Activated naive CD4-positive, alpha-beta T cell treated with anti-CD3 and anti-CD28 coated beads for 36 hours (primary cell): ENCODE measurements around the gene PLCB1. TPM values are rescaled to one million over a fixed set of nuclear protein-coding genes. Genes with fewer than 3 reads are reported as not detected.

ENCODE experiments used
- CTCF ChIA-PET: fragments of 350-600 bp; sonication (Branson Sonifier 250); formaldehyde crosslinking; loops from one replicate; lab custom pipeline; 2021; ENCODE audit warnings: antibody characterized with exemption; lab: Charles Lee
- DNase-seq: peaks from one replicate; pipeline ENCODE4 v3.0.0-alpha.2; 2020
- H3K27ac Mint-ChIP-seq: one replicate; pipeline ENCODE4 v1.8.0; 2021; ENCODE audit warnings: mild to moderate bottlenecking, mixed read lengths
- H3K27me3 Mint-ChIP-seq: one replicate; pipeline ENCODE4 v1.8.0; 2021; ENCODE audit warnings: low read depth, mixed read lengths
- H3K36me3 Mint-ChIP-seq: one replicate; pipeline ENCODE4 v1.8.0; 2021; ENCODE audit warnings: low read depth, mixed read lengths
- H3K4me1 Mint-ChIP-seq: one replicate; pipeline ENCODE4 v1.8.0; 2021; ENCODE audit warnings: low read depth, mixed read lengths
- H3K4me3 Mint-ChIP-seq: one replicate; pipeline ENCODE4 v1.8.0; 2021; ENCODE audit warnings: mild to moderate bottlenecking, moderate library complexity, mixed read lengths
- H3K9me3 Mint-ChIP-seq: one replicate; pipeline ENCODE4 v1.8.0; 2021; ENCODE audit warnings: mixed read lengths
- intact Hi-C: fragments of 100-400 bp; cut with micrococcal nuclease; formaldehyde crosslinking; loops from one replicate; pipeline ENCODE4 v1.15.1; 2023
- total RNA-seq, 2 experiments: library from RNA; stranded (reverse); gene quantifications; one replicate each; pipeline ENCODE4 v1.2.3, GENCODE V29; 2021

The PLCB1 gene
- total RNA-seq, 2 experiments from 2014 or later = 1.2 TPM

DNA sequence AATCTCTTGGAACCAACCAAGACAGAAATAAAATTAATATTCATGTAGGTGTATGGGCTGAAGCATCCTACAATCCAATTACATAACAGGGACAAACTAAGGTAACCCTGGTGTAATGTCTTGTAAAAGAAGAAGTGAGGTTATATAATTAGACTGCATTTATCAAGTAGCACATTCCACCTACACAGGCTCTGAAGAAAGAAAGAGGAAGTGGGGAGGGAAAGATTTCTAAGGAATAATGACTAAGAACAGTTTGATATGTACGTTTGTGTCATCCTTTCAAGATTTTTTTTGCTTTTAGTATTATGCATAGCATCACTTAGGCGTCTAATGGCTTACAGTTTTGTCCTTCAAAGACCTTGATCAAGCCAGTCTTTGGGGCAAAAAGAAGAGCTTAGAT lies 139.7 kb downstream of the PLCB1 start:
- H3K4me3 Mint-ChIP-seq = no peak overlapping the region
- H3K27me3 Mint-ChIP-seq = peaks cover 13% of the 10 kb centered on the region
- DNase-seq = no peak
- CTCF ChIA-PET = interaction anchor here (0.7 to 0.9 kb wide), 2 partner anchors 117 to 228 kb away, joined by 3 read pairs; no protein-coding TSS in a partner anchor
- peaks cover 2% of the 10 kb centered on the region for H3K36me3 Mint-ChIP-seq
- intact Hi-C loops = no loop called here
- H3K9me3 Mint-ChIP-seq = no peaks in the 10 kb centered on the region
- no peak overlapping the region for H3K27ac Mint-ChIP-seq
- no peaks in the 10 kb centered on the region for H3K4me1 Mint-ChIP-seq

DNA sequence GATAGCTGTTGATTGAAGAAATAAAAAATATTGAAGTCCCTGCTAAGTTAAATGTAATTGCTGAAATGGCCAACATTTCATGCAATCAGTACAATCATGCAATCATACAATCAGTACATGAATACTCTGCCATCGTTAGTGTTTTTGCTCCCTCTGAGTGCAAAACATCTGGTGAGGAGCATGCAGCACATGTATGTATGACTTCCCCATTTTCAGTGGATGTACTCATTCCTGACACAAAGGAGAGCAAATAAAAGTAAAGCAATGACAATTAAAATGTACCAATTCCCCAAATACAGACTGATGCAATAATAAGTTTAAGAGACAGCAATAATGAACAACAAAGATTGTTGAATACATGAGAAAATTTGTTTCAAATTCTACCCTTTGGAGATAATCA lies 140.7 kb downstream of the PLCB1 start:
- Mint-ChIP-seq H3K9me3 (no peaks in the 10 kb centered on the region), H3K27me3 (peaks cover 13% of the 10 kb centered on the region), H3K27ac (no peak overlapping the region), H3K4me1 (no peaks in the 10 kb centered on the region), H3K36me3 (peaks cover 2% of the 10 kb centered on the region), H3K4me3 (no peak overlapping the region)
- CTCF ChIA-PET = interaction anchor here (0.5 to 0.7 kb wide), 2 partner anchors 11 to 15 kb away, joined by 3 to 4 read pairs; no protein-coding TSS in a partner anchor
- DNase-seq = no peak
- intact Hi-C loops = no loop called here

DNA sequence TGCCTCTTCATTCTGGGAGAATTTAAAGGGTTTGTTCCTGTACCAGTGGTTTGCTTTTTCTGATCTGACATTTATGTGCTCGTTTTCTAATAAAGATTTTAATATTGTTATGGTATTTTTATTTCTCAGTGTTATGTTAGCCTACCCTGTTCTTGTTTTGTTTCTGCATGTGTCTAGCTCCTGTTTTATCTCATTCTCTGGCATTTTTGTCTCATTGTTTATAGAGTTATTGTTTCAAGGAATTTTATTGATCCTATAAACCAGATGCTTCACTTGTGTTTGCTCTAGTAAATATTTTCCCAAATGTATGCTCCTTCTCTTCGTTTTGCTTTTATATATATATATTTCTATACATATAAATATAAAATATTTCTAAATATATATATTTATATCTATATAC lies 152.8 kb downstream of the PLCB1 start:
- Mint-ChIP-seq H3K4me1 (no peaks in the 10 kb centered on the region), H3K27ac (no peak overlapping the region), H3K4me3 (no peak overlapping the region), H3K9me3 (no peaks in the 10 kb centered on the region), H3K36me3 (no peaks in the 10 kb centered on the region), H3K27me3 (no peaks in the 10 kb centered on the region)
- intact Hi-C loops = no loop called here
- no peak for DNase-seq
- CTCF ChIA-PET = no interaction called here

DNA sequence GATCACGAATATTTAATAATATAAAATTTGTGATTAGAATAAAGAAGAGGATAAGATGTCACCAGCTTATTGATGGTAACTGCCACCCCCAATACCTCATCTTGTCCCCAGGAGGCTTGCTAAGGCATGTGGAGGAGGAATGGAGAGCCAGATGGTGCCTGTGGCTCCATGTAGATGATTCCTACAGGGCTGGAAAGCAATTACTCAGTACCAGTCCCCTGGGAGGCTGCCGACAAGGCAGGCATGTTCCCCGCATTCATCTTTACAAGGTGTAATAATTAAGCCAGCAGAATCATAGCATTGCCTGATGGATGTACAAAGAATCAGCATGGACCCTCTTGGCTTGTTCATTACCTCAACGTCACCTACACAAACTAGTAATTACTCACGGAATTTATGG lies 155.3 kb downstream of the PLCB1 start:
- Mint-ChIP-seq H3K9me3 (no peaks in the 10 kb centered on the region), H3K4me1 (no peaks in the 10 kb centered on the region), H3K27ac (no peak overlapping the region), H3K36me3 (no peaks in the 10 kb centered on the region), H3K4me3 (no peak overlapping the region), H3K27me3 (no peaks in the 10 kb centered on the region)
- DNase-seq = no peak
- intact Hi-C loops = no loop called here
- CTCF ChIA-PET = interaction anchor here (0.6 to 0.8 kb wide), 3 partner anchors 15 to 244 kb away, joined by 3 read pairs; no protein-coding TSS in a partner anchor

DNA sequence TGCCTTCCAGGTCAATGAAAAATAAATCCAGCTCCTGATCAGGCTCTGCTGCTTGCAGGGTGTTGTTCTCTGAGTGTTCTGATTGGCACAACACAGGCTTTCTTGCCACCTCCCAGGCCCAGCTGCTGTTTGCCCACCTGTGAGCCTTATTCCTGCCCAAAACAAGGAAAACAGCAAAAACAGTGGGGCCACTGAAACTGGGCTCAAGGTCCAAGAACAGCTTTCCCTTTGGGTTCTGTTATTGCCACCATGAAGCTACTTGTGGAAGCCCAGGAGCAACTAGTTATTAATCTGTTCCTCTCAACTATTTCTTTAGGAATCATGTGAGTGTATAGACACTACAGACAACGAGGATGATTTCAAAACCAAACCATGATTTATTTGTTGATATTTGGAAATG lies 159.1 kb downstream of the PLCB1 start:
- Mint-ChIP-seq H3K4me1 (no peaks in the 10 kb centered on the region), H3K27me3 (no peaks in the 10 kb centered on the region), H3K36me3 (no peaks in the 10 kb centered on the region), H3K4me3 (no peak overlapping the region), H3K9me3 (no peaks in the 10 kb centered on the region), H3K27ac (no peak overlapping the region)
- CTCF ChIA-PET = interaction anchor here (0.7 kb wide), 1 partner anchor 22 kb away, joined by 3 read pairs; no protein-coding TSS in a partner anchor
- no peak for DNase-seq
- intact Hi-C loops = no loop called here

DNA sequence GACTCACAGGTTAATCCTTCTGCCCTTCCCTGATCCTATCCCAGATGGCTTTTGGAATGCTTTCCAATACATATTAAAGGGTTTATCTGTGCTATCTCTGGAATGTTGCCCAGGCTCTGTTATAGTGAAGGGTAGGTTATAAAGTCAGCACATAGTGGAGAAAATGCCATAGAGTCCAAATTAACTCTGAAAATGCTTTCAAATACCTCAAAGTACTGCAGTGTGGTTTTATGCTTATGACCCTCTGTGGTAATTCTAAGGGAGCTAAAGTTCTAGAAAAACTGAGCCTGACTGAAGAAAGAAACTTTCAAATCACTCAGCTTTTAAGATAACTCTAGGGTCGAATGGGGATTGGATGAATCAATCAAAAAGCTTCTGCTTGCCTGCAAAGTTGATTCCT lies 159.8 kb downstream of the PLCB1 start:
- CTCF ChIA-PET = interaction anchor here (1.0 kb wide), 2 partner anchors 154 to 165 kb away, joined by 3 read pairs; no protein-coding TSS in a partner anchor
- no peak overlapping the region for H3K27ac Mint-ChIP-seq
- H3K9me3 Mint-ChIP-seq = no peaks in the 10 kb centered on the region
- no peaks in the 10 kb centered on the region for H3K4me1 Mint-ChIP-seq
- H3K4me3 Mint-ChIP-seq = no peak overlapping the region
- intact Hi-C loops = no loop called here
- peaks cover 4% of the 10 kb centered on the region for H3K27me3 Mint-ChIP-seq
- DNase-seq = no peak
- no peaks in the 10 kb centered on the region for H3K36me3 Mint-ChIP-seq

DNA sequence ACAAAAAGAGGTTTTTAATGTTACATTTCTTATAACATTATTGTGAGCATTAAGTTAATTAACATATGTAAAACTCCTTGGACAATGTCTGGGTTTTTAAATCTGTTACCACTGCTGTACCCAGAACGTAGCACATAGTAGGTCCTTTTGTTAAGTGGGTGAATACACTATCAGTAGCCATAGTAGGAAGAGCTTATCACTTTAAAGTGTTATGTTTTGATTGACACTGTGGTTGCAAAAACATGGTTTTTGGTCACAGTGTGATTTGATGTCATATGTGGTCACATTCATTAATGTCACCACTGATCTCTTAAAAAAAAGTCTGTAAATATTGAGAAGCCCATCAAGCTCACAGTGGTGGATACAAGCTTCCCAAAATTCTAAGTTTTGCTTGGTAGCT lies 160.7 kb downstream of the PLCB1 start:
- Mint-ChIP-seq H3K4me3 (no peak overlapping the region), H3K4me1 (no peaks in the 10 kb centered on the region), H3K36me3 (no peaks in the 10 kb centered on the region), H3K9me3 (no peaks in the 10 kb centered on the region), H3K27ac (no peak overlapping the region), H3K27me3 (peaks cover 4% of the 10 kb centered on the region)
- DNase-seq = no peak
- intact Hi-C loops = no loop called here
- CTCF ChIA-PET = interaction anchor here (0.9 to 1.0 kb wide), 3 partner anchors 11 to 166 kb away, joined by 3 read pairs; no protein-coding TSS in a partner anchor

DNA sequence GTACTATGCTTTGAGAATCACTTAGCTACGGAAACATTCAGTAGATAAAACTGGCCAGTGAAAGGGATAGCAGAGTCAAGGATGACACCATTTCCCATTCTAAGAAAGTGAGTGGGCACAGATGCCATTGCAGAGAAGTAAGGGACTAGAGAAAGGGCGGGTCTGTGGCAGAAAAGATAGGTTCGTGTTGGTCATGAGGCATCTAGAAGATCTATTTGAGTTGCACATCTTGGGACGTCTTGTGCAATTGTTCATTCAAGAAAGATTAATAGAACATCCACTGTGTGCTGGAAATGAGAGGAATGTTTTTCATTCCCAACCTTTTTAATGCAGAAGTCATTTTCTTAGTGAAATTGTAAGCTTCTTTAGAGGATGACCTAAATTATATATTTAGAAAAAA lies 161.7 kb downstream of the PLCB1 start:
- CTCF ChIA-PET = interaction anchor here (0.7 kb wide), 1 partner anchor 13 kb away, joined by 3 read pairs; no protein-coding TSS in a partner anchor
- intact Hi-C loops = no loop called here
- H3K27ac Mint-ChIP-seq = no peak overlapping the region
- no peaks in the 10 kb centered on the region for H3K4me1 Mint-ChIP-seq
- no peaks in the 10 kb centered on the region for H3K36me3 Mint-ChIP-seq
- no peak for DNase-seq
- H3K9me3 Mint-ChIP-seq = no peaks in the 10 kb centered on the region
- peaks cover 4% of the 10 kb centered on the region for H3K27me3 Mint-ChIP-seq
- no peak overlapping the region for H3K4me3 Mint-ChIP-seq

DNA sequence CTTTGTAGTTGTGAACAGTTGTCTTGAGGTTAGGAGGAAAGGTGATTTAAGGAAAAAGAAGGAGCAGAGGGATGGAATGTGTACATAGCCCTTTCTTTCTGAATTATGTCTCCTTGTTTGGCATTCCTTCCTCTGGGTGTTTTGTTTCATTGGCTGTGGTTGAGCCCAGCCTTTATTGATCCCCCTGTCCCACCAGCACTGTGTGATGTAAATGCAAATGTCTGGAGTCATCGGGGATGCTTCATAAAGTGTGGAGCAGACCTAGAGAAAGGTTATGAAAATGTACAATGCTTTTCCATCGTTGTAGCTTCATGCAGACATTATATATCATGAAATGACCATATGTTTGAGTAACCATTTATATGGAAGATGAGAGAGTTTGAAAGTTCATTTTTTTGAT lies 164.5 kb downstream of the PLCB1 start:
- intact Hi-C loops = no loop called here
- Mint-ChIP-seq H3K4me3 (no peak overlapping the region), H3K4me1 (no peaks in the 10 kb centered on the region), H3K36me3 (no peaks in the 10 kb centered on the region), H3K9me3 (no peaks in the 10 kb centered on the region), H3K27ac (no peak overlapping the region), H3K27me3 (peaks cover 4% of the 10 kb centered on the region)
- CTCF ChIA-PET = no interaction called here
- no peak for DNase-seq

DNA sequence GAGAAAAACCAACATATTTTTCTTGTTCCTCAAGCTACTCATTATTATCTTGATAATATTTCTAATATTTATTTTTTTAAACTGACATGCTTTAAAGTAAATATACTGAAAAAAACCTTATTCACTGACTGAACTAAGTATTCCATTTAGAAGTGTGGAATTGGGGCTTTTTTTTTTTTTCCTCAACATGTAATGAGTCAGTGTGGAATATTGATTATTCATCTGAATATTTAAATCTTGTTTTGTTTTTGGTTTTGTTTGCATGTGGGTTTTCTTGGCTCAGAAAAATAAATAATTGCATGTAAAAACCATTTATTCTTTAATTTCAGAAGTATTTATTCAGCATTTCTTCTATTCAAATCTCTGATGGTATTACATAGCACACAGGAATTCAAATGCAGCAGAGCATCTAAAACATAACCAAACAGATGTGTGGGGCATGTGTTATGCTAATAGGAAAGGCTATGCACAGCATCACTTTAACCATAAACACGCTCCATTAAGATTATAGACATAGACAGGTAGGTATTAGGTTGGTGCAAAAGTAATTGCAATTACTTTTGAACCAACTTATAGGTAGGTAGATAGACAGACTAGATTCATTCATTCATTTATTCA lies 166.5 kb downstream of the PLCB1 start:
- Mint-ChIP-seq H3K36me3 (no peaks in the 10 kb centered on the region), H3K27me3 (peaks cover 4% of the 10 kb centered on the region), H3K4me3 (no peak overlapping the region), H3K27ac (no peak overlapping the region), H3K9me3 (no peaks in the 10 kb centered on the region), H3K4me1 (no peaks in the 10 kb centered on the region)
- no peak for DNase-seq
- CTCF ChIA-PET = interaction anchor here (0.6 kb wide), 1 partner anchor 916 kb away, joined by 5 read pairs; no protein-coding TSS in a partner anchor
- intact Hi-C loops = no loop called here

DNA sequence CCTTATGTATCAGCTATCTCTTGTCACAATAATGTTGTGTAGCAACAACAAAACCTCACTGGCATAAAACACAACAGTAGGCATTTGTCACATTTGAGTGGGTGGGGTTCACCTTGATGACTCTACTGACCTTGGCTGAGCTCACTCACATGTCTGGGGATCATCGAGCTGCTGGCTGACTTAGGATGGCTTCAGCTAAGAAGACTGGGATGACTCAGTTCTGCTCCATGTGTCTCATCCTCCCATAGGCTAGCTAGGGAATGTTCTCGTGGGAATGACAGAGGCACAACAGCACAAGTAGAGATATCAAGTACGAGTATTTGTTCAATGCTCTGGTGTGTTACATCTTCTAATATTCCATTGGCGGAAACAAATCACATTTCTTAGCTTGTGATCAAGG lies 167.9 kb downstream of the PLCB1 start:
- intact Hi-C loops = loop anchor here (10.0 kb wide), 1 partner anchor 365 kb away; no protein-coding TSS in a partner anchor

DNA sequence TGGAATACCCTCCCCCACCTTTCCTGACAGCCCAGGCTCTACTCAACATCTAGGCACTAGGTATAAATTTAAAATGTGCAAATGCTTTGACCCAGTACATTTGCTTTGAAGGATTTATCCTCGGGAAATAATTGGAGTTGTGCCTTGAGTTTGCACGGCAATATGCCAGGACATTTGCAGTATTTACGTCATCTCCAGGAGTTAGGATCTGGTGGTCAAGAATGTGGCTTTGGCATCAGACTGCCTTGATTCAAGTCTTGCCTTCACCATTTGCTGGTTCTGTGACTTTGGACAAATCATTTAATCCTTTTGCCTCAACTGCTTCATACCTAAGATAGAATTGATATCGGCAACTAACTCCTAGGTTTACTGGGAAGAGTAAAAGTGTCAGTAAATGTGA lies 169.6 kb downstream of the PLCB1 start:
- CTCF ChIA-PET = no interaction called here
- no peaks in the 10 kb centered on the region for H3K4me1 Mint-ChIP-seq
- intact Hi-C loops = loop anchor here (10.0 kb wide), 1 partner anchor 367 kb away; no protein-coding TSS in a partner anchor
- H3K36me3 Mint-ChIP-seq = no peaks in the 10 kb centered on the region
- H3K9me3 Mint-ChIP-seq = no peaks in the 10 kb centered on the region
- no peak for DNase-seq
- peaks cover under 1% of the 10 kb centered on the region for H3K27me3 Mint-ChIP-seq
- no peak overlapping the region for H3K27ac Mint-ChIP-seq
- H3K4me3 Mint-ChIP-seq = no peak overlapping the region

More for the DNA sequence above, 167.9 kb downstream of the PLCB1 start:
- Mint-ChIP-seq H3K27ac (no peak overlapping the region), H3K36me3 (no peaks in the 10 kb centered on the region), H3K4me1 (no peaks in the 10 kb centered on the region), H3K4me3 (no peak overlapping the region), H3K27me3 (peaks cover 4% of the 10 kb centered on the region), H3K9me3 (no peaks in the 10 kb centered on the region)
- CTCF ChIA-PET = no interaction called here
- DNase-seq = no peak

DNA sequence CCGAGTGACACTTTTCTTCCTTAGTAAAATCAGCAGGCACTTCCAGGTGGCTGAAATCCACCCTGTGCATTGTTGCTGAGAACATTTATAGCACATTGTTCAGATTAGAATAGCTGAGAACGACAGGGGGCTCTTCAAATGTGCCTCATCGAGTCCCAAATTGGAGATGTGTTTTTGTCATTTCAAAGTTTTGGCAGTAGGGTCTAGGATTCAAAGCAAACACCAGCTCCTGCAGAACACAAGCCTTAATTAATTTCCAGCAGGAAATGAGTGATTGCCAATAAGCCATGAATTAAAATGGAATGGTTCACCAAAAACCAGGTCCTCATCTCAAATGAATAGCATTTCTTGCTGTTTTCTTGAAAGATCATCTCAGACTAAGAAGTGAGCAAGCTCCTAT lies 171.6 kb downstream of the PLCB1 start:
- no peak overlapping the region for H3K27ac Mint-ChIP-seq
- intact Hi-C loops = loop anchor here (10.0 kb wide), 1 partner anchor 369 kb away; no protein-coding TSS in a partner anchor
- no peak for DNase-seq
- H3K4me3 Mint-ChIP-seq = no peak overlapping the region
- no peaks in the 10 kb centered on the region for H3K9me3 Mint-ChIP-seq
- CTCF ChIA-PET = interaction anchor here (0.9 to 1.9 kb wide), 6 partner anchors 11 to 259 kb away, joined by 3 to 7 read pairs (median 4); partner anchors contain the start of gene PLCB1
- no peaks in the 10 kb centered on the region for H3K4me1 Mint-ChIP-seq
- peaks cover 2% of the 10 kb centered on the region for H3K27me3 Mint-ChIP-seq
- no peaks in the 10 kb centered on the region for H3K36me3 Mint-ChIP-seq
